ENCODE measurements around the gene NDUFS8. TPM values are rescaled to one million over a fixed set of nuclear protein-coding genes. Genes with fewer than 3 reads are reported as not detected.
A peak's percentile ranks its signal among the peaks of the same experiment; 100 is the strongest.

NDUFS8 gene
- total and polyA plus RNA-seq, 2 of the 13 experiments (the other 11 are each of a cell fraction or from before 2014, with no cell fraction given): 96.7 to 158 TPM

GRCh38 chr11:68002938-68003845 lies 27.3 kb upstream of the NDUFS8 start (continued):
- TF ChIP-seq ZBTB4 (CRISPR knock-in tag; IDR thresholded peaks at IDR 0.05; ENCODE audit: borderline replicate concordance) (peak; percentile 66; the same call in 1 of the 2 replicates), PRPF4 (IDR thresholded peaks at IDR 0.05; ENCODE audit: low read depth, low read length, poor library complexity, severe bottlenecking) (peak; percentile 64), JUND (CRISPR knock-in tag; IDR thresholded peaks at IDR 0.05) (no peak), ZNF639 (CRISPR knock-in tag; conservative IDR thresholded peaks at IDR 0.05) (no peak), HMGXB4 (CRISPR knock-in tag; IDR thresholded peaks at IDR 0.05; ENCODE audit: borderline replicate concordance in 1 of 2, low read depth in 1 of 2) (no peak), ZSCAN29 (CRISPR knock-in tag; conservative IDR thresholded peaks at IDR 0.05) (no peak), ETV6 (CRISPR knock-in tag; conservative IDR thresholded peaks at IDR 0.05) (no peak), CREBL2 (CRISPR knock-in tag; IDR thresholded peaks at IDR 0.05; ENCODE audit: borderline replicate concordance) (no peak), HNRNPK (IDR thresholded peaks at IDR 0.05; ENCODE audit: low read depth, low read length, poor library complexity, severe bottlenecking) (no peak), NCOA1 (CRISPR knock-in tag; IDR thresholded peaks at IDR 0.05) (no peak), KDM2A (CRISPR knock-in tag; IDR thresholded peaks at IDR 0.05; ENCODE audit: borderline replicate concordance, low read depth) (no peak), ARID4A (CRISPR knock-in tag; IDR thresholded peaks at IDR 0.05; ENCODE audit: borderline replicate concordance) (peak; percentile 35; the same call in 1 of the 2 replicates), ZBTB33 (CRISPR knock-in tag; IDR thresholded peaks at IDR 0.05) (peak; percentile 89)
